Gastroesophageal sphincter (tissue), 4 donors: ENCODE results near the gene PSMB11. TPM values are rescaled to one million over a fixed set of nuclear protein-coding genes. Genes with fewer than 3 reads are reported as not detected.

Experiments
- ATAC-seq: fragments of 150-250 bp; one replicate; pipeline ENCODE4 v1.9.1; 2016; ENCODE audit warnings: mild to moderate bottlenecking, moderate library complexity
- H3K27ac ChIP-seq, 4 donors: fragments of 200-600 bp; sonication (generic) in 3 of 4; 1 replicate in 3 of 4; 2 replicates in 1 of 4; pipeline ENCODE4 v1.5.1; 2016 to 2019
- H3K27me3 ChIP-seq: fragments of 200-600 bp; sonication (generic); one replicate; pipeline ENCODE4 v1.5.1; 2019
- H3K36me3 ChIP-seq, 2 donors: fragments of 200-600 bp; sonication (generic); one replicate each; pipeline ENCODE4 v1.5.1; 2019; ENCODE audit warnings: control low read depth in 1 of 2
- H3K4me1 ChIP-seq, 3 donors: fragments of 200-600 bp; sonication (generic); 1 replicate in 2 of 3; 2 replicates in 1 of 3; pipeline ENCODE4 v1.5.1; 2016 to 2019; ENCODE audit warnings: control low read depth in 2 of 3
- H3K4me3 ChIP-seq, 2 donors: fragments of 200-600 bp; sonication (generic); one replicate each; pipeline ENCODE4 v1.5.1; 2019; ENCODE audit warnings: mild to moderate bottlenecking in 1 of 2, moderate library complexity in 1 of 2
- H3K9me3 ChIP-seq, 3 donors: fragments of 200-600 bp; sonication (generic); one replicate each; pipeline ENCODE4 v1.5.1; 2017 to 2019; ENCODE audit warnings: control low read depth in 2 of 3
- EP300 ChIP-seq: sonication (generic); formaldehyde crosslinking; IDR thresholded peaks from one replicate; pipeline ENCODE4 v1.6.1; 2017; ENCODE audit warnings: antibody characterized with exemption, mild to moderate bottlenecking
- POLR2A ChIP-seq, 2 donors: fragments of 450-650 bp; IDR thresholded peaks; one replicate each; pipeline ENCODE4 v1.6.1; 2017; ENCODE audit warnings: antibody characterized with exemption in 2 of 2, mild to moderate bottlenecking in 2 of 2, moderate library complexity in 1 of 2
- POLR2AphosphoS5 ChIP-seq: sonication (generic); formaldehyde crosslinking; IDR thresholded peaks from one replicate; pipeline ENCODE4 v1.6.1; 2017; ENCODE audit warnings: antibody characterized with exemption
- WGBS, 2 donors: methylation state at CpG; one replicate each; pipeline ENCODE4 v1.1.5; 2018; ENCODE audit warnings: low coverage in 1 of 2; 5-methylcytosine and 5-hydroxymethylcytosine counted together
- total RNA-seq, 4 donors: library from RNA; depleted of rRNA; stranded (reverse); fragments of >200 nt; gene quantifications; one replicate each; pipeline ENCODE4 v1.1.0, GENCODE V29; 2016
- TF ChIP-seq, protein P1 (sequence below), 4 experiments: fragments of 200-600 bp in 2 of 4; fragments of 450-650 bp in 2 of 4; sonication (generic) in 1 of 4; IDR thresholded peaks; one replicate each; pipeline ENCODE4 v1.5.1; 2017 to 2019; ENCODE audit warnings: antibody characterized with exemption in 4 of 4, mild to moderate bottlenecking in 2 of 4, moderate library complexity in 2 of 4

PSMB11 gene
- total RNA-seq, 4 donors from 2014 or later: 0.27 TPM; not detected in 3

DNA sequence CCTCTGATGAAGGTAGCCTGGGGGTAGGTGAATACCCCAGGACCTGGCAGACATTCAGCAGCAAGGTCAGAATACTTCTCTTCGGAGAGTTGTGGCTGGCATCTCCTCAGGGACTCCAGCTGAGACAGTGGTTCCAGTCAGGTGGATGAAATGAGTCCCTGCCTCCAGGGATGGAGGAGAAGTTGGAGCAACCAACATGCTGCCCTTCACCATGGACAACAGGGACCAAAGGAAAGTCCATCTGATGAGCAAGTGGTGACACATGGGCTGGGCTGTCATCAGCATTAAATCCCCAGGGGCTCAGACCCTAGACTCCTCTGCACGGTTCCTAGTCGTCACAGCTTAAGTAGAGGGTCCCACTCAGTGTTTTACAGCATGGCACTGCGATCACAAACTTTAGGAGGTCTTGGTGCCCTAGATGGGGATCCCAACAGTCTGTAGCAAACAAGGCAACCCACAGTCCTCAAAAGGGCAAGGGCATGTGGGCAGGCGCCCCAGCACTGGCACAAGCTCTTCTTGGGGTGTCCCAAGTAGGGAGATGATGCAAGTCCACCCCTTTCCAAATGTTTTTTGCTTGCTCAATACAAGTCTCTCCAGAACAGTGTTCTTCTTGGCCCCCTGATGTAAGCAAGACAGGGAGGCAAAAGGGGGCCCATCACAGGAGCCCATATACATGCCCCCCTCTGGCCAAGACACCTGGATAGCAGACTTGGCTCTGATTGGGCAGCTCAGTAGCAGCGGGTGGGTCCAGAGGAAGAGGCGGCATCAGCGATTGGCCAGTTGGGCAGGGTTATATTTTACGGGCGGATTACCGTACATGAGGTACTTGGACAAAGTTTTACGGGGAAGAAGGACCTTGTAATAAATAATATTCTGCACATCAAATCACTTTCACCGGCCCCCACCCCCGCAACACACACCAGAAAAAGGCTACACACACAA, 26.1 kb downstream of the PSMB11 start:
- H3K27me3 ChIP-seq: no peaks in the 10 kb centered on the region
- WGBS, 2 donors: 32 to 63% methylated on average over 6 to 9 of the region's 14 CpGs
- H3K4me3 ChIP-seq: no peak overlapping the region
- ATAC-seq: no peak
- peaks cover 10 to 59% (median 24%) of the 10 kb centered on the region in 3 donors for H3K4me1 ChIP-seq
- peaks cover 0 to 76% of the 10 kb centered on the region in 2 donors for H3K36me3 ChIP-seq
- H3K9me3 ChIP-seq: no peaks in the 10 kb centered on the region
- TF ChIP-seq POLR2A (IDR thresholded peaks at IDR 0.05) (no peak), POLR2AphosphoS5 (no peak), EP300 (no peak)
- TF ChIP-seq, protein P1, sequence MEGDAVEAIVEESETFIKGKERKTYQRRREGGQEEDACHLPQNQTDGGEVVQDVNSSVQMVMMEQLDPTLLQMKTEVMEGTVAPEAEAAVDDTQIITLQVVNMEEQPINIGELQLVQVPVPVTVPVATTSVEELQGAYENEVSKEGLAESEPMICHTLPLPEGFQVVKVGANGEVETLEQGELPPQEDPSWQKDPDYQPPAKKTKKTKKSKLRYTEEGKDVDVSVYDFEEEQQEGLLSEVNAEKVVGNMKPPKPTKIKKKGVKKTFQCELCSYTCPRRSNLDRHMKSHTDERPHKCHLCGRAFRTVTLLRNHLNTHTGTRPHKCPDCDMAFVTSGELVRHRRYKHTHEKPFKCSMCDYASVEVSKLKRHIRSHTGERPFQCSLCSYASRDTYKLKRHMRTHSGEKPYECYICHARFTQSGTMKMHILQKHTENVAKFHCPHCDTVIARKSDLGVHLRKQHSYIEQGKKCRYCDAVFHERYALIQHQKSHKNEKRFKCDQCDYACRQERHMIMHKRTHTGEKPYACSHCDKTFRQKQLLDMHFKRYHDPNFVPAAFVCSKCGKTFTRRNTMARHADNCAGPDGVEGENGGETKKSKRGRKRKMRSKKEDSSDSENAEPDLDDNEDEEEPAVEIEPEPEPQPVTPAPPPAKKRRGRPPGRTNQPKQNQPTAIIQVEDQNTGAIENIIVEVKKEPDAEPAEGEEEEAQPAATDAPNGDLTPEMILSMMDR (IDR thresholded peaks at IDR 0.05): no peak
- peak overlapping the region in 3 of 4 donors; percentile 37 to 68 (median 47) for H3K27ac ChIP-seq

DNA sequence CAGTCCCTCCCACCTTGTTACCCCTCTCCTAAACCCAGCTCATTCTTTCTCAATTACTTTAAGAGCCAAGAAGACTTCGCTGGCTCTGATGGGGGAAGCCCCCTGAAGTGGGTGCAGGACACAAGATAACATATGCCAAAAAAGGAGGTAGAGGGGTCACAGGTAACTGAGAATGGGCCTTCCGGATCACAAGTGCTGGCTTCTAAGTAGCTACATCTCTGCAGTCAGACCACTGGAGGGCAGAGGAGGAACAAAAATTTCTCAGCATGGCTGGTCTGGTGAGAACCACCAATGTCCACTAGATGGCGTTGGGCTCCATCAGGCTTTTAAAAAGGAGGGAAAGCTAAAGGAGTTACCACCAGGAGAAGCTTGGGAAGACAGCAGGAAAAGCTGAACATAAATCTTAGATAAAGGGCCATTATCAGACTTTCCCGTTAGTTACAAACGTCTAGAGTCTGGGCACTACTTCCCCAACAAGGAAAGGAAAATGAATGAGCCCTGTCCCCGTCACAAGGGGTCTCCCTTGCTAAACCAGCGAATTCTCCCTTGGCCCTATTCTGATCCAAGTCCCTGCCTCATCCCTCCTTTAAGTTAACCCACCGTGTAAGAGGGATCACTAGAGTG, 26.9 kb downstream of the PSMB11 start:
- Histone ChIP-seq H3K4me1 (peaks cover 10 to 60% (median 24%) of the 10 kb centered on the region in 3 donors), H3K9me3 (no peaks in the 10 kb centered on the region), H3K4me3 (no peak overlapping the region), H3K27me3 (no peaks in the 10 kb centered on the region), H3K27ac (peak overlapping the region in 3 of 4 donors; percentile 37 to 68 (median 47)), H3K36me3 (peaks cover 0 to 76% of the 10 kb centered on the region in 2 donors)
- no peak for TF ChIP-seq POLR2A (IDR thresholded peaks at IDR 0.05)
- TF ChIP-seq, protein P1 (IDR thresholded peaks at IDR 0.05): peak; percentile 95 to 99 (median 98)
- TF ChIP-seq POLR2AphosphoS5: peak; percentile 12
- 19 to 30% methylated on average over 7 to 8 of the region's 8 CpGs for WGBS, 2 donors
- peak; percentile 82 for ATAC-seq

GRCh38 chr14:23069413-23069806, 27.4 kb downstream of the PSMB11 start:
- H3K27me3 ChIP-seq: no peaks in the 10 kb centered on the region
- no peak for ATAC-seq
- H3K4me3 ChIP-seq: no peak overlapping the region
- no peaks in the 10 kb centered on the region for H3K9me3 ChIP-seq
- TF ChIP-seq POLR2A (IDR thresholded peaks at IDR 0.05) (no peak), EP300 (no peak), POLR2AphosphoS5 (no peak)
- TF ChIP-seq, protein P1 (IDR thresholded peaks at IDR 0.05): no peak
- WGBS, 2 donors: 88% methylated on average over 3 of the region's 4 CpGs; no CpG with 5 or more reads in 1 of the 2 donors
- H3K27ac ChIP-seq: peak overlapping the region in 3 of 4 donors; percentile 29 to 68 (median 47)
- peaks cover 10 to 60% (median 24%) of the 10 kb centered on the region in 3 donors for H3K4me1 ChIP-seq
- peaks cover 0 to 76% of the 10 kb centered on the region in 2 donors for H3K36me3 ChIP-seq

- 6% methylated on average over 9 of the region's 10 CpGs for WGBS, 2 donors
These were observed 28.5 kb downstream of the PSMB11 start for GRCh38 chr14:23070262-23071129.

More at GRCh38 chr14:23070262-23071129, 28.5 kb downstream of the PSMB11 start:
- H3K36me3 ChIP-seq: peaks cover 0 to 76% of the 10 kb centered on the region in 2 donors
- peak overlapping the region; percentile 37 to 85 (median 68) for H3K27ac ChIP-seq
- H3K4me3 ChIP-seq: peak overlapping the region; percentile 41 to 62
- no peaks in the 10 kb centered on the region for H3K9me3 ChIP-seq
- peaks cover 10 to 60% (median 24%) of the 10 kb centered on the region in 3 donors for H3K4me1 ChIP-seq
- no peaks in the 10 kb centered on the region for H3K27me3 ChIP-seq
- no peak for ATAC-seq
- TF ChIP-seq POLR2A (IDR thresholded peaks at IDR 0.05) (no peak), EP300 (no peak), POLR2AphosphoS5 (no peak)
- TF ChIP-seq, protein P1 (IDR thresholded peaks at IDR 0.05): no peak
